ENCODE measurements around the gene PCBP3. TPM values are rescaled to one million over a fixed set of nuclear protein-coding genes. Genes with fewer than 3 reads are reported as not detected.
A peak's percentile ranks its signal among the peaks of the same experiment; 100 is the strongest.
"Not testable (repeated sequence)": the region's sequence is repeated elsewhere in the genome, so short reads cannot be mapped to it uniquely, and the experiment has no call there.

PCBP3 gene
- total RNA-seq, 1 donor from 2014 or later, result 32.4 TPM

GRCh38 chr21:45612665-45613019 lies 30.9 kb upstream of the PCBP3 start:
- peak; percentile 67 for DNase-seq (ENCODE audit: low spot score)

- peak; percentile 65 for DNase-seq (ENCODE audit: low spot score)
Measured at GRCh38 chr21:45613396-45613795, 30.1 kb upstream of the PCBP3 start.

GRCh38 chr21:45613881-45614280 lies 29.6 kb upstream of the PCBP3 start:
- DNase-seq (ENCODE audit: low spot score), result peak; percentile 30

GRCh38 chr21:45615145-45615711 lies 28.3 kb upstream of the PCBP3 start:
- DNase-seq (ENCODE audit: low spot score), result peak; percentile 60

- DNase-seq (ENCODE audit: low spot score), result peak; percentile 77
Measured at GRCh38 chr21:45617021-45617921, 26.3 kb upstream of the PCBP3 start.

GRCh38 chr21:45618287-45618686 lies 25.2 kb upstream of the PCBP3 start:
- DNase-seq (ENCODE audit: low spot score), result peak; percentile 51

GRCh38 chr21:45618846-45619485 lies 24.6 kb upstream of the PCBP3 start:
- DNase-seq (ENCODE audit: low spot score), result peak; percentile 55

GRCh38 chr21:45620201-45620923 lies 23.2 kb upstream of the PCBP3 start:
- DNase-seq (ENCODE audit: low spot score), result peak; percentile 64

GRCh38 chr21:45621435-45622331 lies 21.8 kb upstream of the PCBP3 start:
- peak; percentile 55 for DNase-seq (ENCODE audit: low spot score)

- peak; percentile 77 for DNase-seq (ENCODE audit: low spot score)
Measured at GRCh38 chr21:45622416-45623097, 21.0 kb upstream of the PCBP3 start.

- DNase-seq (ENCODE audit: low spot score), result peak; percentile 24
Measured at GRCh38 chr21:45623436-45623835, 20.1 kb upstream of the PCBP3 start.

GRCh38 chr21:45626127-45626526 lies 17.4 kb upstream of the PCBP3 start:
- DNase-seq (ENCODE audit: low spot score), result not testable (repeated sequence)

GRCh38 chr21:45629046-45629981 lies 14.2 kb upstream of the PCBP3 start:
- peak; percentile 59 for DNase-seq (ENCODE audit: low spot score)

- peak; percentile 86 for DNase-seq (ENCODE audit: low spot score)
Measured at GRCh38 chr21:45630066-45630694, 13.3 kb upstream of the PCBP3 start.

- DNase-seq (ENCODE audit: low spot score), result peak; percentile 88
Measured at GRCh38 chr21:45630876-45631275, 12.6 kb upstream of the PCBP3 start.

GRCh38 chr21:45631540-45631939 lies 12.0 kb upstream of the PCBP3 start:
- DNase-seq (ENCODE audit: low spot score), result peak; percentile 80

- DNase-seq (ENCODE audit: low spot score), result peak; percentile 47
Measured at GRCh38 chr21:45632160-45632559, 11.4 kb upstream of the PCBP3 start.

- peak; percentile 79 for DNase-seq (ENCODE audit: low spot score)
Measured at GRCh38 chr21:45632637-45633251, 10.8 kb upstream of the PCBP3 start.

Measured in mesenteric fat pad (tissue), 1 donor.